Neural progenitor cell (in vitro differentiated cells): ENCODE data around the gene PHACTR4. TPM values are rescaled to one million over a fixed set of nuclear protein-coding genes. Genes with fewer than 3 reads are reported as not detected.
A peak's percentile ranks its signal among the peaks of the same experiment; 100 is the strongest.

Source experiments
- DNase-seq: peaks from one replicate; pipeline ENCODE4 v3.0.0-alpha.2; 2016; ENCODE audit warnings: low spot score
- H2AFZ ChIP-seq: fragments of 200-600 bp; sonication (generic); replicated peaks from 2 replicates; pipeline ENCODE4 v1.6.1; 2016; ENCODE audit warnings: antibody characterized with exemption
- H3F3A ChIP-seq: fragments of 200-600 bp; sonication (generic); 2 replicates; pipeline ENCODE4 v1.6.1; 2016; ENCODE audit warnings: antibody characterized with exemption, low read depth
- H3K27ac ChIP-seq: fragments of 200-600 bp; sonication (generic); 2 replicates; pipeline ENCODE4 v1.5.1; 2016; ENCODE audit warnings: mild to moderate bottlenecking
- H3K27me3 ChIP-seq: fragments of 200-600 bp; sonication (generic); 2 replicates; pipeline ENCODE4 v1.6.1; 2016; ENCODE audit warnings: mild to moderate bottlenecking, moderate library complexity
- H3K36me3 ChIP-seq: fragments of 200-600 bp; sonication (generic); 2 replicates; pipeline ENCODE4 v1.5.1; 2016
- H3K4me1 ChIP-seq: fragments of 200-600 bp; sonication (generic); 2 replicates; pipeline ENCODE4 v1.6.1; 2016; ENCODE audit warnings: mixed run types
- H3K4me2 ChIP-seq: fragments of 200-600 bp; sonication (generic); 2 replicates; pipeline ENCODE4 v1.6.1; 2016
- H3K4me3 ChIP-seq: fragments of 200-600 bp; sonication (generic); 2 replicates; pipeline ENCODE4 v1.5.1; 2016
- H3K79me2 ChIP-seq: fragments of 200-600 bp; sonication (generic); 2 replicates; pipeline ENCODE4 v1.6.1; 2016; ENCODE audit warnings: low read depth
- H3K9ac ChIP-seq: fragments of 200-600 bp; sonication (generic); 2 replicates; pipeline ENCODE4 v1.6.1; 2016
- H3K9me3 ChIP-seq: fragments of 200-600 bp; sonication (generic); 2 replicates; pipeline ENCODE4 v1.5.1; 2016; ENCODE audit warnings: low read depth
- H4K20me1 ChIP-seq: fragments of 200-600 bp; sonication (generic); 2 replicates; pipeline ENCODE4 v1.6.1; 2016; ENCODE audit warnings: low read depth
- H3K27ac Mint-ChIP-seq: 3 replicates; pipeline ENCODE4 v1.8.0; 2021; ENCODE audit warnings: mixed read lengths
- H3K27me3 Mint-ChIP-seq: 2 replicates; pipeline ENCODE4 v1.8.0; 2022; ENCODE audit warnings: low read depth, mild to moderate bottlenecking, inconsistent platforms, moderate library complexity, mixed read lengths; ENCODE audit not compliant: insufficient read depth
- H3K36me3 Mint-ChIP-seq: 3 replicates; pipeline ENCODE4 v1.8.0; 2021; ENCODE audit warnings: mixed read lengths
- H3K4me1 Mint-ChIP-seq: 3 replicates; pipeline ENCODE4 v1.8.0; 2021; ENCODE audit warnings: mixed read lengths
- H3K4me3 Mint-ChIP-seq: 3 replicates; pipeline ENCODE4 v1.8.0; 2021; ENCODE audit warnings: mild to moderate bottlenecking, moderate library complexity, mixed read lengths
- H3K9me3 Mint-ChIP-seq: 3 replicates; pipeline ENCODE4 v1.8.0; 2020; ENCODE audit warnings: mixed read lengths
- EZH2 ChIP-seq: fragments of 200-600 bp; sonication (generic); IDR thresholded peaks from 2 replicates; pipeline ENCODE4 v1.6.1; 2017; ENCODE audit warnings: antibody characterized with exemption, mild to moderate bottlenecking, moderate library complexity
- EZH2phosphoT487 ChIP-seq: fragments of 200-600 bp; sonication (generic); IDR thresholded peaks from 2 replicates; pipeline ENCODE4 v1.6.1; 2017; ENCODE audit warnings: antibody characterized with exemption
- total RNA-seq: library from RNA; depleted of rRNA; stranded (reverse); fragments of >200 nt; gene quantifications from 2 replicates; pipeline ENCODE4 v1.2.3, GENCODE V29; 2015; ENCODE audit warnings: low replicate concordance
- TF ChIP-seq, protein P1 (sequence below): fragments of 200-600 bp; sonication (generic); IDR thresholded peaks from 2 replicates; pipeline ENCODE4 v1.5.1; 2017; ENCODE audit warnings: antibody characterized with exemption, mild to moderate bottlenecking

The PHACTR4 gene
- total RNA-seq, 1 donor from 2014 or later, result 34.0 TPM

DNA sequence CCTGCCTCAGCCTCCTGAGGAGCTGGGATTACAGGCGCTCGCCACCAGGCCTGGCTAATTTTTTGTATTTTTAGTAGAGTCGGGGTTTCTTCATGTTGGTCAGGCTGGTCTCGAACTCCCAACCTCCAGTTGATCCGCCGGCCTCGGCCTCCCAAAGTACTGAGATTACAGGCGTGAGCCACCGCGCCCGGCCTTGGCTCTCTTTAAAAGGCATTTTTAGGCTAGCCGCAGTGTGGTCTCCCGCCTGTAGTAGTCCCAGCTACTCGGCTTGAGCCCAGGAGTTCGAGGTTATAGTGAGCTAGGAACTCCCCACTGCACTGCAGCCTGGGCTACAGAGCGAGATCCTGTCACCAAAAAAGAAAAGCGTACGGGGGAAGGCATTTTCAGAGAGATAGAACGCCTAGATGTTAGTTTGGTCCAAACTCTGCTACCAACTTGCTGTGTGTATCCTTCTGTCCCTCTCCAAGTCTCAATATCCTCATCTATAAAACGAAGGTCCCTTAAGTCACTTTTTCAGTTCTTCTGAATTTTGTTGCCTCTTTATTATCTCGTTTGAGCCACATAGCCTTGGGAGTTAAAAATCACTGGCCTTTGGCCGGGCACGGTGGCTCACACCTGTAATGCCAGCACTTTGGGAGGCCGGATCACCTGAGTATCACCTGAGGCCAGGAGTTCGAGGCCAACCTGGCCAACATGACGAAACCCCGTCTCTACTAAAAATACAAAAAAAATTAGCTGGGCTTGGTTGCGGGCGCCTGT lies 40.0 kb upstream of the PHACTR4 start:
- Histone ChIP-seq H3K79me2 (peaks cover 15% of the 10 kb centered on the region), H3K4me3 (peak overlapping the region; percentile 56), H3F3A (peaks cover 10% of the 10 kb centered on the region), H3K27ac (peak overlapping the region; percentile 56), H3K36me3 (no peaks in the 10 kb centered on the region), H3K9ac (peak overlapping the region; percentile 35), H2AFZ (peak overlapping the region; percentile 91), H3K27me3 (no peaks in the 10 kb centered on the region), H3K4me2 (peak overlapping the region; percentile 98), H3K4me1 (peaks cover 5% of the 10 kb centered on the region), H3K9me3 (no peaks in the 10 kb centered on the region), H4K20me1 (no peaks in the 10 kb centered on the region)
- Mint-ChIP-seq H3K36me3 (peaks cover under 1% of the 10 kb centered on the region), H3K27ac (peak overlapping the region; percentile 65), H3K4me1 (peaks cover 14% of the 10 kb centered on the region), H3K9me3 (no peaks in the 10 kb centered on the region), H3K27me3 (peaks cover 8% of the 10 kb centered on the region), H3K4me3 (peak overlapping the region; percentile 97)
- peak; percentile 60 for DNase-seq
- no peak for TF ChIP-seq EZH2
- TF ChIP-seq, protein P1, sequence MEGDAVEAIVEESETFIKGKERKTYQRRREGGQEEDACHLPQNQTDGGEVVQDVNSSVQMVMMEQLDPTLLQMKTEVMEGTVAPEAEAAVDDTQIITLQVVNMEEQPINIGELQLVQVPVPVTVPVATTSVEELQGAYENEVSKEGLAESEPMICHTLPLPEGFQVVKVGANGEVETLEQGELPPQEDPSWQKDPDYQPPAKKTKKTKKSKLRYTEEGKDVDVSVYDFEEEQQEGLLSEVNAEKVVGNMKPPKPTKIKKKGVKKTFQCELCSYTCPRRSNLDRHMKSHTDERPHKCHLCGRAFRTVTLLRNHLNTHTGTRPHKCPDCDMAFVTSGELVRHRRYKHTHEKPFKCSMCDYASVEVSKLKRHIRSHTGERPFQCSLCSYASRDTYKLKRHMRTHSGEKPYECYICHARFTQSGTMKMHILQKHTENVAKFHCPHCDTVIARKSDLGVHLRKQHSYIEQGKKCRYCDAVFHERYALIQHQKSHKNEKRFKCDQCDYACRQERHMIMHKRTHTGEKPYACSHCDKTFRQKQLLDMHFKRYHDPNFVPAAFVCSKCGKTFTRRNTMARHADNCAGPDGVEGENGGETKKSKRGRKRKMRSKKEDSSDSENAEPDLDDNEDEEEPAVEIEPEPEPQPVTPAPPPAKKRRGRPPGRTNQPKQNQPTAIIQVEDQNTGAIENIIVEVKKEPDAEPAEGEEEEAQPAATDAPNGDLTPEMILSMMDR, result peak; percentile 6
- TF ChIP-seq EZH2phosphoT487, result no peak

DNA sequence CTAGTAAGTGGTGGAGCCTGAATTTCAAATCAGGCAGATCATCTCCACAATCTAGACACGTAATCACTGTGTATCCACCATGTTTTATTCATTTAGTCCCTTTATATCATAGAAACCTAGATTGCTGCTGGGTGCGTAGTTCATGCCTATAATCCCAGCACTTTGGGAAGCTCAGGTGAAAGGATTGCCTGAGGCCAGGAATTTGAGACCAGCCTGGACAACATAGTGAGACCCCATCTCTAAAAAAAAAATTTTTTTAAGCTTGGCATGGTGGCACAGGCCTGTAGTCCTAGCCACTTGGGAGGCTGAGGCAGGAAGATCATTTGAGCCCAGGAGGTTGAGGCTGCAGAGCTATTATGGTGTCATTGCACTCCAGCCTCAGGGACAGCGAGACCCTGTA lies 30.6 kb upstream of the PHACTR4 start:
- no peak for TF ChIP-seq EZH2phosphoT487
- TF ChIP-seq EZH2, result no peak
- TF ChIP-seq, protein P1, result no peak

DNA sequence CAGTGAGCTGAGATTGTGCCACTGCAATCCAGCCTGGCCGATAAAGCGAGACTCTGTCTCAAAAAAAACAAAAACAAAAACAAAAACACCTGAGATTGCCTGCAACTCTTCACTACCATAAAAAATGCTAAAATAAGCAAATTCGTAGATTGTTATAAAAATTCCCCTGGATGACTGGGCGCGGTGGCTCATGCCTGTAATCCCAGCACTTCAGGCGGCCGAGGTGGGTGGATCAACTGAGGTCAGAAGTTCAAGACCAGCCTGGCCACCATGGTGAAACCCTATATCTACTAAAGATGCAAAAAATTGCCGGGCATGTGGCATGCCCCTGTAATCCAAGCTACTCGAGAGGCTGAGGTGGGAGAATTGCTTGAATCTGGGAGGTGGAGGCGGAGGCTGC lies 30.0 kb upstream of the PHACTR4 start:
- no peak overlapping the region for H3K9ac ChIP-seq
- TF ChIP-seq EZH2phosphoT487, result no peak
- TF ChIP-seq EZH2, result no peak
- TF ChIP-seq, protein P1, result no peak
- Mint-ChIP-seq H3K9me3 (no peaks in the 10 kb centered on the region), H3K27ac (no peak overlapping the region), H3K36me3 (peaks cover 3% of the 10 kb centered on the region), H3K4me3 (no peak overlapping the region), H3K4me1 (no peaks in the 10 kb centered on the region), H3K27me3 (no peaks in the 10 kb centered on the region)
- H3K9me3 ChIP-seq, result no peaks in the 10 kb centered on the region
- no peaks in the 10 kb centered on the region for H3K27me3 ChIP-seq
- DNase-seq, result no peak
- H3F3A ChIP-seq, result no peaks in the 10 kb centered on the region
- H2AFZ ChIP-seq, result no peak overlapping the region
- H3K4me3 ChIP-seq, result no peak overlapping the region
- H3K27ac ChIP-seq, result no peak overlapping the region
- H3K4me2 ChIP-seq, result no peak overlapping the region
- H3K36me3 ChIP-seq, result no peaks in the 10 kb centered on the region
- H3K79me2 ChIP-seq, result no peaks in the 10 kb centered on the region
- H4K20me1 ChIP-seq, result no peaks in the 10 kb centered on the region
- no peaks in the 10 kb centered on the region for H3K4me1 ChIP-seq

More for the DNA sequence above, 30.6 kb upstream of the PHACTR4 start:
- Histone ChIP-seq H4K20me1 (no peaks in the 10 kb centered on the region), H3K27ac (no peak overlapping the region), H3K4me2 (no peak overlapping the region), H3F3A (no peaks in the 10 kb centered on the region), H3K9ac (no peak overlapping the region), H3K79me2 (no peaks in the 10 kb centered on the region), H3K4me1 (no peaks in the 10 kb centered on the region), H2AFZ (no peak overlapping the region), H3K36me3 (no peaks in the 10 kb centered on the region), H3K4me3 (no peak overlapping the region), H3K27me3 (no peaks in the 10 kb centered on the region), H3K9me3 (no peaks in the 10 kb centered on the region)
- no peak for DNase-seq
- H3K27ac Mint-ChIP-seq, result no peak overlapping the region
- H3K9me3 Mint-ChIP-seq, result no peaks in the 10 kb centered on the region
- peaks cover 4% of the 10 kb centered on the region for H3K36me3 Mint-ChIP-seq
- H3K27me3 Mint-ChIP-seq, result no peaks in the 10 kb centered on the region
- no peak overlapping the region for H3K4me3 Mint-ChIP-seq
- H3K4me1 Mint-ChIP-seq, result no peaks in the 10 kb centered on the region
